GM21717 (cell line): ENCODE results near the gene KCNE1.
"Not testable (repeated sequence)": the region's sequence is repeated elsewhere in the genome, so short reads cannot be mapped to it uniquely, and the experiment has no call there.

Experiments
- ATAC-seq: cut with Tn5 transposase; IDR thresholded peaks from one replicate; pipeline ENCODE4 v1.9.1; 2021; ENCODE audit warnings: mild to moderate bottlenecking, moderate library complexity; ENCODE audit not compliant: unreplicated experiment

KCNE1 gene

GRCh38 chr21:34511787-34512455 lies at the start of gene KCNE1:
KCNE1 (minus strand) TSS chr21:34512210; CDS start chr21:34449634, 62,576 bp downstream.
- no peak for ATAC-seq

GRCh38 chr21:34561806-34562205 lies 49.8 kb upstream of the KCNE1 start:
- no peak for ATAC-seq

- ATAC-seq = no peak
Observed at GRCh38 chr21:34560609-34561008, 48.6 kb upstream of the KCNE1 start.

- ATAC-seq = no peak
Observed at GRCh38 chr21:34560021-34560420, 48.0 kb upstream of the KCNE1 start.

- no peak for ATAC-seq
Observed at GRCh38 chr21:34559089-34559631, 47.1 kb upstream of the KCNE1 start.

GRCh38 chr21:34558166-34558565 lies 46.2 kb upstream of the KCNE1 start:
- ATAC-seq = no peak

- ATAC-seq = no peak
Observed at GRCh38 chr21:34557261-34557660, 45.3 kb upstream of the KCNE1 start.

- ATAC-seq = not testable (repeated sequence)
Observed at GRCh38 chr21:34554670-34555069, 42.7 kb upstream of the KCNE1 start.

GRCh38 chr21:34554227-34554626 lies 42.2 kb upstream of the KCNE1 start:
- no peak for ATAC-seq

- ATAC-seq = no peak
Observed at GRCh38 chr21:34553151-34553952, 41.3 kb upstream of the KCNE1 start.

- ATAC-seq = no peak
Observed at GRCh38 chr21:34552360-34553098, 40.5 kb upstream of the KCNE1 start.

- ATAC-seq = no peak
Observed at GRCh38 chr21:34550182-34550799, 38.3 kb upstream of the KCNE1 start.

- no peak for ATAC-seq
Observed at GRCh38 chr21:34548781-34549376, 36.9 kb upstream of the KCNE1 start.

GRCh38 chr21:34546542-34546941 lies 34.5 kb upstream of the KCNE1 start:
- no peak for ATAC-seq

- ATAC-seq = peak; percentile 84
Observed at GRCh38 chr21:34545079-34545884, 33.3 kb upstream of the KCNE1 start.

- ATAC-seq = no peak
Observed at GRCh38 chr21:34544032-34544496, 32.1 kb upstream of the KCNE1 start.

- ATAC-seq = no peak
Observed at GRCh38 chr21:34543017-34543416, 31.0 kb upstream of the KCNE1 start.

- no peak for ATAC-seq
Observed at GRCh38 chr21:34540206-34540605, 28.2 kb upstream of the KCNE1 start.

- ATAC-seq = no peak
Observed at GRCh38 chr21:34537838-34538237, 25.8 kb upstream of the KCNE1 start.

- ATAC-seq = no peak
Observed at GRCh38 chr21:34536820-34537219, 24.8 kb upstream of the KCNE1 start.
